Dermis microvascular lymphatic vessel endothelial cell (primary cell): ENCODE data around the gene TMEM231. TPM values are rescaled to one million over a fixed set of nuclear protein-coding genes. Genes with fewer than 3 reads are reported as not detected.
"Not testable (repeated sequence)": the region's sequence is repeated elsewhere in the genome, so short reads cannot be mapped to it uniquely, and the experiment has no call there.

Source experiments
- DNase-seq, 2 donors: peaks; one replicate each; pipeline versions ENCODE4 v3.0.0 to v3.0.0-alpha.2; 2010; ENCODE audit warnings: low read depth in 2 of 2
- total RNA-seq: library from RNA; depleted of rRNA; stranded (reverse); fragments of >200 nt; gene quantifications from 2 replicates; pipeline ENCODE4 v1.2.1, GENCODE V29; 2014

The TMEM231 gene
- total RNA-seq, 1 donor from 2014 or later = 6.9 TPM

DNA sequence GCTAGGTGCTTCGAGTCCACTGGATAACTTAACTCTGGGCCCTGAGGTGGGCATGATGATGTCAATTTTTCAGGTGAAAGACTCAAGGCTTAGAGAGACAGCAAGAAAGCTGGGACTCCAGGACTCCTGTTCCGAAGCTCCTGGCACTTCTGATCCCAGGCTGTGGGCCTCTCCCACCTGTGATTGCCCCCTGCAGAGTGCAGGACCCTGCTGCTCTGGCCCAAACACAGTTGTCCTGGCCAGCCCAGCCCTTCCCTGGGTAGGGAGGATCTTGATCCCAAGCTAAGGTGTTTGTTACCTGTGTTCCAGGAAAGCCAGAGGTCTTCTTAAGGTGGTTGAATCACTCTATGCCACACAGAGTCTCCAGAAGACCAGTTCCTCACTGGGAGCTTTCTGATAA lies 23.3 kb downstream of the TMEM231 start:
- no peak for DNase-seq

GRCh38 chr16:75532142-75532765 lies 23.8 kb downstream of the TMEM231 start:
- no peak for DNase-seq

GRCh38 chr16:75529959-75530358 lies 26.1 kb downstream of the TMEM231 start:
- DNase-seq = no peak

GRCh38 chr16:75529056-75529905 lies 26.8 kb downstream of the TMEM231 start:
- no peak for DNase-seq

DNA sequence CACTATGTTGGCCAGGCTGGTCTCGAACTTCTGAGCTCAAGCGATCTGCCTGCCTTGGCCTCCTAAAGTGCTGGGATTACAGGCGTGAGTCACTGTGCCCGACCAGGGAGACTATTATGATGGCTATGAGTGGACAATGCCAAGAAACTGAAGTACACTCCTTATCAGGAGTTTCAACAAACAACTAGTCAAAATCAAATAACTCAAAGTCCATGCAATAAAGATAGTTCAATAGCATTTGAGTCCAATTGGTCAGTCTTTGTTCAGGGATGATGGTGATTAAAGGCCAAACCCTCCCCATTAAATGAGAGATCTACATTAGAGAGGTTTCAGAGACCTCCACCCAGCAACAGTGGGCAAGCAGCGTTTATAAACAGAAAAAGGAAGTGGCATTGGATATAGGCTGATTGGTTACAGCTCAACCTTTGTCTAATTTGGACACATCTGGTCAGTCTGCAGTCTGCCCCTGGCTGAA lies 28.2 kb downstream of the TMEM231 start:
- DNase-seq = no peak

DNA sequence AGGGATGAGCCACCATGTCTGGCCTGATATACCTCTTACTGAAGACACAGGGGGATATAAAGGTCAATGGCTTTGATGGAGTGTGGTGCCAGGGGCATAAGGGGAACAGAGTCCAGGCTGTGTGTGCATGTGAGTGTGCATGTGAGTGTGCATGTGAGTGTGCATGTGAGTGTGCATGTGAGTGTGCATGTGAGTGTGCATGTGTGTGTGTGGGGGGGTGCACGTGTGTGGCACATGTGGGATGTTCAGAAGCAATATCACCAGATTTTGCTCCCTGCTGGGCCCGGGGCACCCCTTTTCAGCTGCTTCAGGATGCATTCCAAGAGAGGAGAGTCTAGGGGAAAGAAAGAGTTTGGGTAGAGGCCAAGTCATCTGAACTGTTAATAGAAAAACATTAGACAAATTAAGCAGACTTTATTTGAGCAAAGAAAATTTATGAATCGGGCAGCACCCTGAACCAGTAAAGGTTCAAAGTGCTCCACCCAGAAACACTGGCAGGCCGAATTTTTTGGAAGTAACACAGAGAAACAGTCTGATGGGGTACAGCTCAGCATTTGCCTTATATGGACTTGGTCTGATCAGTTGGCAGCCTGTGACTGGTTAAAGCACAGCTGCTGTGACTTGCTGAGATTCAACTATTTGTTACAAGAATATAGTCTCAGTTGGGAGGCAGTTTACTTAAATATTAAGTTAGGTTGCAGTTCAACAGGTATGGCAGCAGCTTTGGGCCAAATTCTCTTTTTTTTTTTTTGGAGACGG lies 29.8 kb downstream of the TMEM231 start:
- no peak for DNase-seq

- DNase-seq = no peak
Observed at GRCh38 chr16:75519175-75519574, 36.9 kb downstream of the TMEM231 start.

DNA sequence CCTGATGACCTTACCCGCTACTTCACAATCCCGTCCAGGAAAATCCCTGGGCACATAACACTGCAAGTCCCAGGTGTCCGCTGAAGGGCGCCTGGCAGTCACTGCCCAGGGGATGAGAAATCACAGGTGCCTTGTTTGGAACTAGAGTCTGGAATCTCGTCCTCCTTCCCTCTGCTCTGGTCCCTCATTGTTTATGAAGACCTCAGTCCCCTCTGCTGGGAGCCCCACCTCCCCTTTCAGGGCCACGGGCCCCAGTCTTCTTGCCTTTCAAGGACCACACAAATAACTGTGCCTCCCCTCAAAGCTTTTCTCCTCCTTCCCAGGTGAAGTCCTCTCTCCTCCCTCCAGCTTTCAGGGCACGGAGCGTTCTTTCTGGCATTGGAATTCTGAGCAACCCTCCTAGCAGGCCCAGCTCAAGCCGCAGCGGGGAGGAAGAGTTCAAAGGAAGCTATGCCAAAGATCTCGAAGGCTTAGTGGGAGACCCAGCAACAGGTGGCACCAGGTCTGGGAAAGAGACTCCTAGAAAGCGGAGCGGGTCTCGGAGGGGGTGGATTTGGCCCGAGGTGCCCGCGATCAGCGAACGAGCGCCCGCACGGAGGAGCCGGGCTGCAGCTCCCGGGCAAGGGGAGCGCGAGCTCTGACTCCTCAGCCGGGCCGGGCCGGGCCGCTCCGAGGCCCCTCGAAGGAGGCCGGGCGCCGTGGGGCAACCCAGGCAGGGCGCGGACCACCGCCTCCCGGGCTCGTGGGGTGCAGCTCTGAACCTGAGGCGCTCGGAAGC lies 39.7 kb downstream of the TMEM231 start:
- DNase-seq = peak in 1 of 2 donors; percentile 7

DNA sequence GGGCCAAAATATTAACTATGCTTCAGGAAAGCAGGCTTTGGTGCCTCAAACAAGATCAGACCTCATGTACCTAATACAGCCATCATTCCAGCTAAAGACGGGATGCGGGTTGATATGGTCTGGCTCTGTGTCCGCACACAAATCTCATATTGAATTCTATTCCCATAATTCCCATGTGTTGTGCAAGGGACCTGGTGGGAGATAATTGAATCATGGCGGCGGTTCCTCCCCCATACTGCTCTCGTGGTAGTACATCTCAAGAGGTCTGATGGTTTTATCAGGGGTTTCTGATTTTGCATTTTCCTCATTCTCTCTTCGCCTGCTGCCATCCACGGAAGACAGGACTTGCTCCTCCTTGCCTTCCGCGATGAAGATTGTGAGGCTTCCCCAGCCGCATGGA lies 41.8 kb downstream of the TMEM231 start:
- no peak for DNase-seq

DNA sequence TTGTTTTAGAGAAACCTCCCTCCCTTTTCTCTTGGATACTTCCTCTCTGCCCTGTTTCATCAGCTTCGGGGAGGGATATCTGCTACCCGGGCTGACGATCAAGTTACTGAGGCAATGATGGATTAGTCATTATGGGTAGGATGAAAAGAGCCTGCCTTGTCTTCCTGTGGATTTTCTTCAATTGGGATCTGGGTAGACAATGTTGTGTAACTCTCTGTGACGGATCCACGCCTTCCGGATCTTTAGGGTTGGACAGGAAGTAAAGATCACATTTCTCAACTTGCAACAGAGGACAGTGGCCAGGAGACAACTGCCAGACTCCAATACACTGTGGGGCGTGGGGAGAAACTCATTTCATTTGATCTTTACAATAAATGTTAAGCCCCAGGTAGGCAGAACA lies 49.5 kb downstream of the TMEM231 start:
- DNase-seq = peak in 1 of 2 donors; percentile 36

DNA sequence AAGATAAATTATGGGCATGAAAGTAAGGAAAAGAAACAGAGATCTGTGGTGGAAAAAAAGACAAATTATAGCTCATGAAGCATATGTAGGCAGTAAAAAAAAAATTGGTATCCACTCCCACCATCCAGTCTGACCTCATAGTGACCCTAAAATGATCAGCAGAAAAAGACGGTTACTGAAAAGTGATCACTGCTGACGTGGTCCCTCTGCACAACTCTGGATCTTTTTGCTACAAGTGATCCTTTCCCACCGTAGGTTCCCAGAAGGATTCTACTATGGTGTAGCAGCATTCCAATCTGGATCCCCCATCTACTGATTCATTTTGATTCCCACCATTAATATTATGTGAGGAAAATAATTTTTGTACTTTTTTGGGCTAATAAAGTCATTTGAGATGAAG lies 49.9 kb downstream of the TMEM231 start:
- DNase-seq = no peak

DNA sequence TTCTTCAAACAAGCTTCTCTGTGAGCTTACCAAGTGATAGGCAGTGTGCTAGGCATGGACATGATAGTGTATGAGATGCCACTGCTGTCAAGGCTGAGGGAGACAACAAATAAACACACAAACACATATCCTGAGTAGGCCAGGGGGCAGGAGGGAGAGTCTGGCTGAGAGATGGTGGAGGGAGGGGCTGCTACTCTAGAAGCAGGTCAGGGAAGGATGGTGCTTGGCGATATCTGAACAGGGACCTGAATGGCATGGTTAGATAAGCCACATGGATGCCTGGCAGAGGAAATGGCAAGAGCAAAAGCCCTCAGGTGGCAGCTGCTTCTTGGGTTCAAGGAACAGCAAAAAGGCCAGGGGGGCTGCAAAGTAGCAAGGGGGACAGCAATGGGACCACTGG lies 52.3 kb downstream of the TMEM231 start:
- DNase-seq = no peak

- DNase-seq = no peak
Observed at GRCh38 chr16:75502916-75503605, 53.0 kb downstream of the TMEM231 start.

DNA sequence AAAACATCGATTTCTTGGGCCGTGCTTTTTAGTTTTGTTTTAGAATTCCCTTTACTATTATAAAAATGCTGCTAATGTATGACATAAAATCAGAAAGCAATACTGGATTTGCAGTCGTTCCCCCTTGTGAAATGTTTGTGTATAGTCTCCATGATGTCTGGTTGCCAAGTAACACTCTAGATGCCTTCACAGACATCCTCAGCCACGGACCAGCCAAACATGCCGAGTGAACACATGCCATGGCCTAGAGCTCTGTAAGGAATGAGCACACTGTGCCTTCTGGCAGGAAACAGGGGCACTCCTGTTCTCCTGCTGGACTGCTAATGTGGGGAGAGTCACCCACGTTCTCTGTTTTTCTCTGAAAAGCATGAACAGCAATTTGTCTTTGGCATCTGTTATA lies 54.2 kb downstream of the TMEM231 start:
- DNase-seq = not testable (repeated sequence)

DNA sequence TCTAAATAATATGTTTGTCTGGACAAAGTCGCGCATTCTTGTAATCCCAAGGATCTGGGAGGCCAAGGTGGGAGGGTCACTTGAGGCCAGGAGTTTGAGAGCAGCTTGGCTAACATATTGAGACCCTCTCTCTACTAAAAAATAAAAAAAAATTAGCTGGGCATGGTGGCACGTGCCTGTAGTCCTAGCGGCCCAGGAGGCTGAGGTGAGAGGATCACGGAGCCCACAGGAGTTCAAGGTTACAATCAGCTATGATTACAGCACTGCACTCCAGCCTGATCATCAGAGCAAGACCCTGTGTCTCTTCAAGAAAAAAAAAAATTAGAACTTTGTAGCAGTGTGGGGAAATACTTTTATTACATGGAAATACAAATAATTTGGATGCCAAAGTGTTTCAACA lies 54.7 kb downstream of the TMEM231 start:
- DNase-seq = no peak

DNA sequence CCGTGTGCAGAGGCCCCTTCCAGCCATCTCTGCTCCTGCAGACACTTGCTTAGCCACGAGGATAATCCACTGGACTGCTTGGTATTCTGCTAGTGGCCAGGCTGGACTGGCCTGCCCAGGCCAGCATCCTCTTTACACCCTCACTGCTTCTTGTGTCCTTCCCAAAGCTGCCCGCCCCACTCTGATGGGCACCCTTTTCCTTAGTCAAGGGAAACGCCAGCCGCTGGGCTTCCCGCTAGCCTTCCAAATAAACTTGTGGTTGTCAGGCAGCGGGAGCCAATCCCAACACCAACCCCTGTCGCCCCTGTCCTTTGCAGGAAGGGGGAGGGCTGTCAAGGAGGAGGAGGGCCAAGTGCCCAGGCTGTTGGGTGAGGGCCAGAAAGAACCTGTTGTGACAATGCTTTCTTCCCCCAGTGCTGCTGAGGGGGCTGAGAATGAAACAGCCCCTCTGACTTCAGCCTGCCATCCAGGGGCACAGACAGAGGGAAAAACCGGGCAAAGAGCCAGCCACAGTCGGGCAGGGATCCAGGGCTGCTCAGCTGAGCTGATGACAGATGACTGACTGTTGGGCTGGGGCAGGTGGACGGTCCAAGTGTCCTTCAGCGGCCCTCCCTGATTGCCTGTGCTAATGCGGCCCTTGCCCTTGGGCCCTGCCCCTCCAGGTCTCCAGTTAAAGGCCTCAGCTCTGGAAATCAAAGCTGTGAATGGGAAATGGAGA lies 57.3 kb downstream of the TMEM231 start:
- DNase-seq = peak; percentile 48 to 70

DNA sequence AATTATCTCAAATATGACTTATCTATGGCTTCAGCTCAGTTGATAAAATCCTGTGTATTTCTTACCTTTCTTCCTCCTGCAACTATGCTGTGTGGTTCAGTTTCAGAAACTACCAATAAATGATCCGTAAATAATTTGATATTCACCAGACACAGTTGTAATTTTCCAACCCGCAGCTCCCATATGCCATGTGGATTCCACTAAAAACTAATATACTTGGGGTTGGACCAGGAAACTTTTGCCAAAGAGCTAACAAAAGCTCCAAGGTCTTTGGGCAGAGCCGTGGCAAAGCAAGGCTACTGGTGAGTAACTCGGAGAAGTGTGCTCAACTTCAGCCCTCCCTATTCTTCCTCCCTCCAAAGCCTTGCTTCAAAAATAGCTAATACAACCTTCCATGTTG lies 58.5 kb downstream of the TMEM231 start:
- DNase-seq = no peak

DNA sequence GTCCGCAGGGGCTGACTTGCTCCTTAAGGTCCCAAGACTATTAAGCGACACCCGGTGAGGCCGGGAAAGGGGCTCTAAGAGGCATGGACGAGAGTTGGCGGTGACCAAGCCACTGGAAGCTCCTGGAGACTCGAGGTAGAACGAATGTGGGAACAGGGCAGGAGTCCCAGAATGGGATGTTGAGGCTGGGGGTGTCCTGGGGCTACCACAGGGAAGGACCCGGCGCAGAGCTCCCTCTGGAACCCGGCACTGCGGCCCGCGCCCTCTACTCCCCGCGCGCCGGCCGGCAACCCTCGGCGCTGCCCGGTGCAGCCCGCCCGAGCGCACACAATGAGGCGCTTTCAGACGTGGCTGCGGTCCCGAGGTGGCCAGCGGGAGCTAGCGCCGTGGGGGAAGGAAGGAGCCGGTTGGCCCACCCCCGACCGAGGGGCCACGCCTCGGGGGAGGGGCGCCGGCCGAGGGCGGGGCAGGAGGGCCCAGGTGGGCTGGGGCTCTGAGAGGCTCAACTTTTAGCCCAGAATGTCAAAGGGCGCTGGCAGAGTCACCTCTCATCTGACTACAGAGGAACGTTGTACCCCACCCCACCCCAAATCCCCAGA lies 60.9 kb downstream of the TMEM231 start, which contains the start of gene CHST6:
CHST6 (minus strand) TSS at position 366 of the 599 bp plus-strand sequence. CDS start 15,613 bp downstream, outside the sequence.
- peak in 1 of 2 donors; percentile 47 for DNase-seq

- DNase-seq = no peak
Observed at GRCh38 chr16:75494661-75495075, 61.4 kb downstream of the TMEM231 start.

GRCh38 chr16:75494184-75494583 lies 61.9 kb downstream of the TMEM231 start:
- no peak for DNase-seq
